Measurements from ENCODE around the gene FILIP1L. TPM values are rescaled to one million over a fixed set of nuclear protein-coding genes. Genes with fewer than 3 reads are reported as not detected.

The FILIP1L gene
- total RNA-seq, 3 donors from 2014 or later: 19.8 to 23.7 (median 23.3) TPM

DNA sequence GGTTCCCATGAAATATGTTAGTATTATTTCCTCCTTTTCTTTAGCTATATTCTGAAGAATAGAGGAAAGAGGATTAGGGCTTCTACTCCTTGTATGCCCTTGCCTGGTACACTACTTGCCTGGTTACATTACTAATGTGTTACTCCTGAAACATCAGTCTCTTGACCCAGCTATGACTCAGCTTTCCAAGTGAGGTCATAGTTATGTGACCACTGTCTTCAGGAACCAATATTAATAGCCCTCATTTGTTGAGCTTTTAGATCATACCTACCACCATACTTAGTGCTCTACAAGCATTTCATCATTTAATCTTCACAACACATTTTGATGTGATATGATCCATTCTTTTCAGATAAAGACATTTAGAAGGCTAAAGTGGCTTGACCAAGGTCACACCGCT is 236.3 kb downstream of the FILIP1L start:
- peak overlapping the region; percentile 34 to 92 for H3K27ac ChIP-seq
- no peak for TF ChIP-seq POLR2A (IDR thresholded peaks at IDR 0.05)

DNA sequence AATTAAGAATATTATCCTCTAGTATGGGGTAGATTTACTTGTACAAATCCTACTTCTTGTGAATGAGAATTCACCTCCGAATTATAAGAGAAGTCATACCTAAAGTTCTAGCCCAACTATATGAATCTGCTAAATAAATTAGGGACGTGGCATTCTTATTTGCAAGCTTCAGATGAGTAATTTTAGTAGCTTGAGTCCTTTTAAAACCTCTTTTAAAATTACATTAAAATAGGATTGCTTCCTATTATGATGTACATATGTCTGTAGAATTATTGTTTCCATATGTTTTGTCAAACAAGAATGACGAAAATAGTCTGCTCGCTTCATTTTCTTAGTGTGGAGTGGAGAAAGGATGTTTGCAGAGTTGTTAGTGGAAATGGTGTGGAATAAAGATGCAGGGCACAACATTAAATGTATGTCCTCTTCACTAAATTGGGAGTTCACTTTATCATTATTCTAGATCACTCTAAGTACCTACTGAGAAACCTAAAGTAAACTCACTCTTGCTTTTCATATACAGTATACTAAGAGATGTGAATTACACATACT is 237.2 kb downstream of the FILIP1L start:
- Histone ChIP-seq H3K4me3 (peak overlapping the region in 1 of 3 donors; percentile 81), H3K36me3 (no peaks in the 10 kb centered on the region), H3K27ac (peak overlapping the region; percentile 34 to 92), H3K9me3 (no peaks in the 10 kb centered on the region), H3K27me3 (no peaks in the 10 kb centered on the region), H3K4me1 (no peaks in the 10 kb centered on the region)
- intact Hi-C loops (cut with DNase I; ENCODE audit: low total_unique reads): no loop called here
- TF ChIP-seq, protein P1, sequence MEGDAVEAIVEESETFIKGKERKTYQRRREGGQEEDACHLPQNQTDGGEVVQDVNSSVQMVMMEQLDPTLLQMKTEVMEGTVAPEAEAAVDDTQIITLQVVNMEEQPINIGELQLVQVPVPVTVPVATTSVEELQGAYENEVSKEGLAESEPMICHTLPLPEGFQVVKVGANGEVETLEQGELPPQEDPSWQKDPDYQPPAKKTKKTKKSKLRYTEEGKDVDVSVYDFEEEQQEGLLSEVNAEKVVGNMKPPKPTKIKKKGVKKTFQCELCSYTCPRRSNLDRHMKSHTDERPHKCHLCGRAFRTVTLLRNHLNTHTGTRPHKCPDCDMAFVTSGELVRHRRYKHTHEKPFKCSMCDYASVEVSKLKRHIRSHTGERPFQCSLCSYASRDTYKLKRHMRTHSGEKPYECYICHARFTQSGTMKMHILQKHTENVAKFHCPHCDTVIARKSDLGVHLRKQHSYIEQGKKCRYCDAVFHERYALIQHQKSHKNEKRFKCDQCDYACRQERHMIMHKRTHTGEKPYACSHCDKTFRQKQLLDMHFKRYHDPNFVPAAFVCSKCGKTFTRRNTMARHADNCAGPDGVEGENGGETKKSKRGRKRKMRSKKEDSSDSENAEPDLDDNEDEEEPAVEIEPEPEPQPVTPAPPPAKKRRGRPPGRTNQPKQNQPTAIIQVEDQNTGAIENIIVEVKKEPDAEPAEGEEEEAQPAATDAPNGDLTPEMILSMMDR (IDR thresholded peaks at IDR 0.05): no peak
- TF ChIP-seq POLR2A (IDR thresholded peaks at IDR 0.05) (no peak), POLR2AphosphoS5 (IDR thresholded peaks at IDR 0.05) (no peak)
- no peak for DNase-seq (ENCODE audit: low spot score in 2 of 2)

More for the DNA sequence above, 236.3 kb downstream of the FILIP1L start:
- intact Hi-C loops (cut with DNase I; ENCODE audit: low total_unique reads): no loop called here
- H3K4me1 ChIP-seq: no peaks in the 10 kb centered on the region
- no peak for DNase-seq (ENCODE audit: low spot score in 2 of 2)
- no peaks in the 10 kb centered on the region for H3K36me3 ChIP-seq
- H3K9me3 ChIP-seq: no peaks in the 10 kb centered on the region
- H3K4me3 ChIP-seq: no peak overlapping the region
- H3K27me3 ChIP-seq: no peaks in the 10 kb centered on the region

DNA sequence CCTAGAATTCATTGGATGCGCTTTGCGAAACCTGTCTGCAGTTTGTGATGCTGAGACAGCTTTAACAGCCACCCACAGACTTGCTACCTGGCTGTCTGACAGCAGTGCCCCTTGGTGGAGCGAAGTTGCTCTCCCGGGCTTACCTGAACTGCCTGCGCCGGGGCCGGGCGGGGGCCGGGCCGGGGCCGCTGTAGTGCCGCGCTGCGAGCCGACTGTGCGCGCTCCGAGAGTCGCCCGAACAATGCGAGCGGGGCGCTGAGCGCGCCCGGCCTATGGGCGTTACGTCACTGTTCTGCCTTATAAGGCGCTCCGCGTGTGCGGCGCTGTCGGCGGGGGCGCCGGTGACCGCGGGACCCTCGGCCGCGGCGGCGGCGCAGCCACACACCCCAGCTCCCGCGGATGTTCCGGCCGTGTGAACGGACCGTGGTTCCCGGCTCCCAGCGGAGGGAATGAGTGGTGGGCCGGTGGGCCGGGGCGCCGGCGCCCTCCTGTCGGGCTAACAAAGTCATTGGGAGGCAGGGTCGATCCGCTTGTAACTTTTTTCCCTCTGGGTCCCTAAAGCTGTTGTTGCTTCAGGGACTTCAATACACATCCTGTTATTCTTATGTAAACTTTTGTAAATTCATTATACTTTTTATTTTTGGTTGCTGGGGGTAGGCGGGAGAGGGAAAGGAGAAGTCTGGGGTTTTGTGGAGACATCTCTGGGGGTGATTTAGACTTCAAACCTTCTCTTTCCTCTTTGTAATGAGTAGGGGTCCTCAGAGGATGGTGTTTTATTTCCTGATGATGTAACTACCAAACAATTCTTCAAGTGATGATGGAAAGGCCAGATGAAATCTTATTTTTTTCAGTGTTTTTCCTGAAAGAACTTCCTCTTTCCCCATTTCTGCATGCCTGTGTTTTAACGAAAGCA is 238.1 kb downstream of the FILIP1L start:
- DNase-seq (ENCODE audit: low spot score in 2 of 2): peak; percentile 55 to 62
- Histone ChIP-seq H3K4me3 (peak overlapping the region; percentile 62 to 81 (median 73)), H3K27ac (peak overlapping the region; percentile 92 to 94), H3K4me1 (no peaks in the 10 kb centered on the region), H3K9me3 (no peaks in the 10 kb centered on the region), H3K27me3 (no peaks in the 10 kb centered on the region), H3K36me3 (no peaks in the 10 kb centered on the region)
- peak; percentile 49 for TF ChIP-seq POLR2A (IDR thresholded peaks at IDR 0.05)
- TF ChIP-seq POLR2AphosphoS5 (IDR thresholded peaks at IDR 0.05): peak; percentile 81 to 87 (median 85)
- TF ChIP-seq, protein P1 (IDR thresholded peaks at IDR 0.05): no peak
- intact Hi-C loops (cut with DNase I; ENCODE audit: low total_unique reads): no loop called here

DNA sequence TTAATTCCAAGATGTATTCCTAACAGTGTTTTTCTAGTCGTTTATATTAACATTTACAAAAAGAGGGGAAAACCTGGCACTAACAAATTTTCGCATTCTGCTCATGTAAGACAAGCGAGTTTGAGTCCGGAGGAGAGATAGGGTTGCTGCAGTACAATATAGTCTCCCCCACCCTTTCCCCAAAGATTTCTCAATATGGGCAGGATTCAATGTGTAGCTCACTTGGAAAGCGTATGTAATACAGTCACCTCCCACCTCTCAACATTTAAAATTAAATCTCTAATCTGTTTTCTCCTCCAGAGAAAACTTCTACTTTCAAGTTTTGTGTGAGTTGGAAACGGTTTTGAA is 238.7 kb downstream of the FILIP1L start:
- Histone ChIP-seq H3K27ac (peak overlapping the region; percentile 92 to 94), H3K4me3 (peak overlapping the region; percentile 62 to 81 (median 73)), H3K4me1 (no peaks in the 10 kb centered on the region), H3K27me3 (no peaks in the 10 kb centered on the region), H3K36me3 (no peaks in the 10 kb centered on the region), H3K9me3 (no peaks in the 10 kb centered on the region)
- TF ChIP-seq POLR2AphosphoS5 (IDR thresholded peaks at IDR 0.05): no peak
- TF ChIP-seq, protein P1 (IDR thresholded peaks at IDR 0.05): no peak
- TF ChIP-seq POLR2A (IDR thresholded peaks at IDR 0.05): no peak
- no peak for DNase-seq (ENCODE audit: low spot score in 2 of 2)
- intact Hi-C loops (cut with DNase I; ENCODE audit: low total_unique reads): no loop called here

DNA sequence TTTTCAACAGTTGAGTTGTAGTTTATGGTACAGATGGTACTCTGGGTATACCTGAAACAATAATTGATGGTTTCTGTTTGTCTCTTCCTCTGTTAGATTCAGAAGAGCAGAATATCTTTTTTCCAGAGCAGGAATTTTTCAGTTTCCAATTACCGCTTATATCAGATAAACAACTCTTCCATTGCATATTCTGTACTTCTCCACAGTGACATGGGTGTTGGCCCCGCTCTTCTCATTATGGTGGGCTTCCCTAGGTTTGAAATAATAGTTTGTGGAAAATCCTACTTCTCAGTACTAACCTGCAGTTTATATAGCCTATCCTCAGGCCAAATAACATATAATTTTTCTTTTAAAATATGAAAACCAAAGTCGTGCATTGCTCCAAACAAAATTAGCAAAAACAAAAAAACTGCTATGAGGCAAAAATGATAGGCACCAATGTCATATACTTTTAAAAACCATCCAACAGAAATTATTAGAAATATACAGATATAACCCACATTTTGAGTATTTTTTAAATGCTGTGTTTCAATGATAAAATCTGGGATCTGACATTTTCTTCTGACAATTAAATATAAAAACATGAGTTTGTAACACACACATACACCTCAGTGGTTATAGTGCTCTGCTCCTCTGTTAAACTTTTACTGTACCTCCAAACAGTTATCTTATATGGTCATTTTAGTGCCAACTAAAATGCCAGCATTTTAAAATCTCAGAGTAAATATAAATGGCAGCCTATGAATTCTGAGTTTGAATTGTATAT is 239.9 kb downstream of the FILIP1L start:
- Histone ChIP-seq H3K9me3 (no peaks in the 10 kb centered on the region), H3K27ac (peak overlapping the region; percentile 0 to 94), H3K4me3 (peak overlapping the region; percentile 62 to 81 (median 73)), H3K4me1 (no peaks in the 10 kb centered on the region), H3K27me3 (no peaks in the 10 kb centered on the region), H3K36me3 (no peaks in the 10 kb centered on the region)
- TF ChIP-seq POLR2A (IDR thresholded peaks at IDR 0.05): no peak
- no peak for TF ChIP-seq POLR2AphosphoS5 (IDR thresholded peaks at IDR 0.05)
- TF ChIP-seq, protein P1 (IDR thresholded peaks at IDR 0.05): no peak
- intact Hi-C loops (cut with DNase I; ENCODE audit: low total_unique reads): no loop called here
- DNase-seq (ENCODE audit: low spot score in 2 of 2): no peak

Data from breast epithelium (tissue), 4 donors.